ENCODE results near the gene ADAMTS17. TPM values are rescaled to one million over a fixed set of nuclear protein-coding genes. Genes with fewer than 3 reads are reported as not detected.

Gene ADAMTS17
- total RNA-seq, 4 donors from 2014 or later, result 6.0 to 17.6 (median 8.2) TPM

GRCh38 chr15:100254691-100255090 is 87.1 kb downstream of the ADAMTS17 start:
- no peaks in the 10 kb centered on the region for H3K27me3 ChIP-seq
- WGBS, 2 donors (ENCODE audit: low coverage in 1 of 2), result 63 to 100% methylated on average over 3 to 4 of the region's 4 CpGs
- no peak for TF ChIP-seq CTCF (IDR thresholded peaks at IDR 0.05)
- TF ChIP-seq POLR2A (IDR thresholded peaks at IDR 0.05), result no peak
- TF ChIP-seq EP300 (IDR thresholded peaks at IDR 0.05; ENCODE audit: low read depth), result no peak
- no peak for TF ChIP-seq POLR2AphosphoS5 (IDR thresholded peaks at IDR 0.05)
- H3K9me3 ChIP-seq, result no peaks in the 10 kb centered on the region
- no peak for DNase-seq
- in situ Hi-C loops (cut with MboI; ENCODE audit: low pct_ligation_motif_present in 1 of 4, low pct_unique_long_range_greater_than_20kb in 1 of 4, low sequenced_read_pairs in 3 of 4), result no loop called here
- H3K4me1 ChIP-seq, result peaks cover 0 to 4% (median 3%) of the 10 kb centered on the region in 4 donors
- no peaks in the 10 kb centered on the region for H3K36me3 ChIP-seq
- intact Hi-C loops (cut with DNase I; ENCODE audit: low total_unique reads), result no loop called here
- H3K4me3 ChIP-seq, result no peak overlapping the region
- H3K27ac ChIP-seq, result no peak overlapping the region

GRCh38 chr15:100254285-100254684 is 87.5 kb downstream of the ADAMTS17 start:
- DNase-seq, result no peak
- in situ Hi-C loops (cut with MboI; ENCODE audit: low pct_ligation_motif_present in 1 of 4, low pct_unique_long_range_greater_than_20kb in 1 of 4, low sequenced_read_pairs in 3 of 4), result no loop called here
- WGBS, 2 donors (ENCODE audit: low coverage in 1 of 2), result 60 to 69% methylated on average over 1 to 5 of the region's 5 CpGs

GRCh38 chr15:100253640-100254039 is 88.1 kb downstream of the ADAMTS17 start:
- H3K36me3 ChIP-seq, result no peaks in the 10 kb centered on the region
- WGBS, 2 donors (ENCODE audit: low coverage in 1 of 2), result 60 to 80% methylated on average over 1 of the region's 1 CpG
- H3K9me3 ChIP-seq, result no peaks in the 10 kb centered on the region
- TF ChIP-seq CTCF (IDR thresholded peaks at IDR 0.05), result no peak
- no peak for TF ChIP-seq POLR2A (IDR thresholded peaks at IDR 0.05)
- no peak for TF ChIP-seq POLR2AphosphoS5 (IDR thresholded peaks at IDR 0.05)
- no peak for TF ChIP-seq EP300 (IDR thresholded peaks at IDR 0.05; ENCODE audit: low read depth)
- H3K4me1 ChIP-seq, result peaks cover 0 to 4% (median 3%) of the 10 kb centered on the region in 4 donors
- H3K27ac ChIP-seq, result no peak overlapping the region
- no peaks in the 10 kb centered on the region for H3K27me3 ChIP-seq
- intact Hi-C loops (cut with DNase I; ENCODE audit: low total_unique reads), result no loop called here
- DNase-seq, result no peak
- in situ Hi-C loops (cut with MboI; ENCODE audit: low pct_ligation_motif_present in 1 of 4, low pct_unique_long_range_greater_than_20kb in 1 of 4, low sequenced_read_pairs in 3 of 4), result no loop called here
- no peak overlapping the region for H3K4me3 ChIP-seq

More at GRCh38 chr15:100254285-100254684, 87.5 kb downstream of the ADAMTS17 start:
- Histone ChIP-seq H3K9me3 (no peaks in the 10 kb centered on the region), H3K4me1 (peaks cover 0 to 4% (median 3%) of the 10 kb centered on the region in 4 donors), H3K27me3 (no peaks in the 10 kb centered on the region), H3K4me3 (no peak overlapping the region), H3K36me3 (no peaks in the 10 kb centered on the region), H3K27ac (no peak overlapping the region)
- no peak for TF ChIP-seq EP300 (IDR thresholded peaks at IDR 0.05; ENCODE audit: low read depth)
- TF ChIP-seq CTCF (IDR thresholded peaks at IDR 0.05), result no peak
- TF ChIP-seq POLR2AphosphoS5 (IDR thresholded peaks at IDR 0.05), result no peak
- no peak for TF ChIP-seq POLR2A (IDR thresholded peaks at IDR 0.05)
- intact Hi-C loops (cut with DNase I; ENCODE audit: low total_unique reads), result no loop called here

GRCh38 chr15:100252779-100253417 is 88.9 kb downstream of the ADAMTS17 start:
- H3K27me3 ChIP-seq, result no peaks in the 10 kb centered on the region
- H3K36me3 ChIP-seq, result no peaks in the 10 kb centered on the region
- in situ Hi-C loops (cut with MboI; ENCODE audit: low pct_ligation_motif_present in 1 of 4, low pct_unique_long_range_greater_than_20kb in 1 of 4, low sequenced_read_pairs in 3 of 4), result no loop called here
- H3K27ac ChIP-seq, result no peak overlapping the region
- H3K4me3 ChIP-seq, result no peak overlapping the region
- intact Hi-C loops (cut with DNase I; ENCODE audit: low total_unique reads), result no loop called here
- TF ChIP-seq POLR2A (IDR thresholded peaks at IDR 0.05), result no peak
- H3K9me3 ChIP-seq, result no peaks in the 10 kb centered on the region
- 61 to 69% methylated on average over 3 to 9 of the region's 9 CpGs for WGBS, 2 donors (ENCODE audit: low coverage in 1 of 2)
- H3K4me1 ChIP-seq, result peaks cover 0 to 4% (median 3%) of the 10 kb centered on the region in 4 donors
- DNase-seq, result peak; percentile 16

GRCh38 chr15:100252359-100252758 is 89.4 kb downstream of the ADAMTS17 start:
- Histone ChIP-seq H3K9me3 (no peaks in the 10 kb centered on the region), H3K4me3 (no peak overlapping the region), H3K27ac (no peak overlapping the region), H3K4me1 (peaks cover 0 to 4% (median 3%) of the 10 kb centered on the region in 4 donors), H3K27me3 (no peaks in the 10 kb centered on the region), H3K36me3 (no peaks in the 10 kb centered on the region)
- TF ChIP-seq CTCF (IDR thresholded peaks at IDR 0.05) (no peak), POLR2A (IDR thresholded peaks at IDR 0.05) (no peak), POLR2AphosphoS5 (IDR thresholded peaks at IDR 0.05) (no peak)
- WGBS, 2 donors (ENCODE audit: low coverage in 1 of 2), result 60 to 89% methylated on average over 1 to 9 of the region's 9 CpGs
- DNase-seq, result no peak
- in situ Hi-C loops (cut with MboI; ENCODE audit: low pct_ligation_motif_present in 1 of 4, low pct_unique_long_range_greater_than_20kb in 1 of 4, low sequenced_read_pairs in 3 of 4), result no loop called here
- intact Hi-C loops (cut with DNase I; ENCODE audit: low total_unique reads), result no loop called here
